ENCODE data around the gene OR12D2.
"Not testable (repeated sequence)": the region's sequence is repeated elsewhere in the genome, so short reads cannot be mapped to it uniquely, and the experiment has no call there.

Gene OR12D2

DNA sequence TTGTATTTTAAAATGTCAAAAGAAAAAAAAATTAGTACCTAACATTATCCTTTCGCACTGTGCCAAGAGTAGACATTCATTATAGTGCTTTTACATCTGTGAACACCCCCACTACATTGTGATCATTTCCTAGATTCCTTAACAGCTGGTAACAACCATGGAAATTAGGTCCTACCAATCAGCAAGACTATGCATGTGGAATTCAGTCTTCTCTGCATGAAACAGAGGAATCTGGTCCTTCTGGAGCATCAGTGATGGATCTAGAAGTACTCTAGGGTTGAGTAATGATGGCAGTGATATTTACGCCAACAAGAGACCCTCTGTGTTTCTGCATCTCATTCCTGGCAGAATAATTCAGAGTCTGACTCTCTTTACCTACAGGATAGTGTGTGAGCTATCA lies 28.7 kb downstream of the OR12D2 start:
- no peak overlapping the region for H3K27ac Mint-ChIP-seq
- DNase-seq: no peak

GRCh38 chr6:29424575-29424974 lies 29.1 kb downstream of the OR12D2 start:
- no peak overlapping the region for H3K27ac Mint-ChIP-seq
- H3K36me3 Mint-ChIP-seq (ENCODE audit: low read depth): no peaks in the 10 kb centered on the region
- no peak for TF ChIP-seq CTCF (IDR thresholded peaks at IDR 0.05)
- peaks cover 6% of the 10 kb centered on the region for H3K27me3 Mint-ChIP-seq (ENCODE audit: low read depth, poor library complexity)
- no peaks in the 10 kb centered on the region for H3K4me1 Mint-ChIP-seq
- H3K9me3 Mint-ChIP-seq: peaks cover 6% of the 10 kb centered on the region
- H3K4me3 Mint-ChIP-seq: no peak overlapping the region
- DNase-seq: no peak

More for the DNA sequence above, 28.7 kb downstream of the OR12D2 start:
- no peak for TF ChIP-seq CTCF (IDR thresholded peaks at IDR 0.05)
- Mint-ChIP-seq H3K4me1 (no peaks in the 10 kb centered on the region), H3K9me3 (peaks cover 6% of the 10 kb centered on the region), H3K36me3 (ENCODE audit: low read depth) (no peaks in the 10 kb centered on the region), H3K4me3 (no peak overlapping the region), H3K27me3 (ENCODE audit: low read depth, poor library complexity) (peaks cover 6% of the 10 kb centered on the region)

GRCh38 chr6:29425075-29425474 lies 29.6 kb downstream of the OR12D2 start:
- Mint-ChIP-seq H3K4me3 (no peak overlapping the region), H3K9me3 (peaks cover 6% of the 10 kb centered on the region), H3K27ac (no peak overlapping the region), H3K4me1 (no peaks in the 10 kb centered on the region), H3K36me3 (ENCODE audit: low read depth) (no peaks in the 10 kb centered on the region), H3K27me3 (ENCODE audit: low read depth, poor library complexity) (peaks cover 6% of the 10 kb centered on the region)
- DNase-seq: no peak
- TF ChIP-seq CTCF (IDR thresholded peaks at IDR 0.05): no peak

- no peak for TF ChIP-seq CTCF (IDR thresholded peaks at IDR 0.05)
- Mint-ChIP-seq H3K4me1 (no peaks in the 10 kb centered on the region), H3K36me3 (ENCODE audit: low read depth) (no peaks in the 10 kb centered on the region), H3K9me3 (no peaks in the 10 kb centered on the region), H3K27ac (no peak overlapping the region), H3K27me3 (ENCODE audit: low read depth, poor library complexity) (peaks cover 6% of the 10 kb centered on the region), H3K4me3 (no peak overlapping the region)
- no peak for DNase-seq
Measured at GRCh38 chr6:29426654-29427053, 31.2 kb downstream of the OR12D2 start.

GRCh38 chr6:29436730-29437129 lies 41.3 kb downstream of the OR12D2 start:
- not testable (repeated sequence) for H3K4me3 Mint-ChIP-seq; H3K9me3 Mint-ChIP-seq; H3K27ac Mint-ChIP-seq; H3K36me3 Mint-ChIP-seq (ENCODE audit: low read depth); H3K4me1 Mint-ChIP-seq; DNase-seq
- H3K27me3 Mint-ChIP-seq (ENCODE audit: low read depth, poor library complexity): peaks cover 19% of the 10 kb centered on the region

DNA sequence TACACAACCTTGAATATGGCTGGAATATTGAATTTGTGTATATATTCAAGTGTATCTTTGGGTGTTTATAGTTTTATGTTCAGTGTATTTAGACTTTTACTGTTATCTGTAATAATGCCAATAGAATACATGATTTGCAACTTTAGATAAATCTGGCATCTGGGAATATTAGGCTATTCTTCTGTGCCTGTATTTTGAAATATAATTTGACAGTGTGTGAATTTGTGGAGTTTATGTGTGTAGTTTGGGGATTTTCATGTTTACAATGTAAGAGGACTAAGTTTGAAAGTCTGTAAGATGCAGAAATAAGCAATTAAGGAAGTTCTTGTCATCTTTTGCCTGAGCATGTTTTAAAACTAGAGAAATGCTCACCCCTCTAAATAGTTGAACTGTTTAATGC lies 43.6 kb downstream of the OR12D2 start, which contains the start of gene OR10C1:
TSS of gene OR10C1 (plus strand) at position 301 of the 400 bp plus-strand sequence. CDS start 710 bp downstream, outside the sequence.
- TF ChIP-seq CTCF (IDR thresholded peaks at IDR 0.05): no peak
- Mint-ChIP-seq H3K27ac (no peak within 1 kb of the TSS), H3K36me3 (ENCODE audit: low read depth) (no peaks in the 10 kb centered on the region), H3K4me3 (no peak within 1 kb of the TSS), H3K27me3 (ENCODE audit: low read depth, poor library complexity) (peaks cover 19% of the 10 kb centered on the region), H3K4me1 (no peaks in the 10 kb centered on the region), H3K9me3 (peaks cover 4% of the 10 kb centered on the region)
- no peak for DNase-seq

All from nephron progenitor cell (in vitro differentiated cells).